K562 (cell line): Measurements from ENCODE around the gene TXLNB. TPM values are rescaled to one million over a fixed set of nuclear protein-coding genes. Genes with fewer than 3 reads are reported as not detected.
A peak's percentile ranks its signal among the peaks of the same experiment; 100 is the strongest.

Experiments
- ATAC-seq: fragments of 200-7000 bp; cut with Tn5 transposase; 3 replicates; pipeline ENCODE4 v1.9.1; 2020; ENCODE audit warnings: moderate library complexity
- Bru-seq: library from RNA; stranded (reverse); fragments of 400-500 nt; gene quantifications from one replicate; lab custom pipeline; 2021; lab: Mats Ljungman, UMichigan
- BruChase-seq, 2 experiments: library from RNA; stranded (reverse); fragments of 400-500 nt; gene quantifications; one replicate each; lab custom pipeline; 2021; lab: Mats Ljungman, UMichigan
- BruUV-seq: library from RNA; stranded (reverse); fragments of 400-500 nt; replicated peaks from 2 replicates; lab custom pipeline; 2021; lab: Mats Ljungman, UMichigan
- CTCF ChIA-PET: fragments of 300-600 bp; formaldehyde crosslinking; extraction: SDS; loops from one replicate; lab custom pipeline; 2021; ENCODE audit warnings: low intra/inter-chr PET ratio; lab: Yijun Ruan, JAX
- POLR2A ChIA-PET: fragments of 300-600, 350-650 bp; sonication (Branson Sonifier 250); formaldehyde crosslinking; extraction: SDS; loops from one replicate; lab custom pipeline; 2021; ENCODE audit warnings: antibody characterized with exemption, inconsistent platforms; lab: Yijun Ruan, JAX
- DNase-seq, 4 experiments: peaks; one replicate each; pipeline versions ENCODE4 v3.0.0 to v3.0.0-alpha.2; 2011 to 2018; ENCODE audit warnings: low spot score in 3 of 4, mixed read lengths in 3 of 4; ENCODE audit errors: extremely low read depth in 1 of 4
- FAIRE-seq: peaks from 2 replicates; lab custom pipeline; 2011; peaks lifted over from hg19 to GRCh38; lab: Jason Lieb, UNC
- H2AFZ ChIP-seq: 2 replicates; pipeline ENCODE4 v1.6.0; 2011; ENCODE audit warnings: low read depth, low read length, control low read depth, inconsistent platforms
- H3K27ac ChIP-seq: fragments of 200-600 bp; 3 replicates; pipeline ENCODE4 v1.8.0; 2011; ENCODE audit warnings: low read depth, mild to moderate bottlenecking, control low read depth, inconsistent platforms, low read length, moderate library complexity, mixed read lengths; ENCODE audit errors: extremely low read depth
- H3K27me3 ChIP-seq, 2 experiments: fragments of 300-600 bp in 1 of 2; 2 replicates in 1 of 2; 3 replicates in 1 of 2; pipeline versions ENCODE4 v1.6.0 to v1.8.0; 2011; ENCODE audit warnings: inconsistent platforms in 2 of 2, low read length in 2 of 2, mild to moderate bottlenecking in 1 of 2, mixed read lengths in 1 of 2, moderate library complexity in 1 of 2; ENCODE audit not compliant: control insufficient read depth in 2 of 2, insufficient read depth in 2 of 2
- H3K36me3 ChIP-seq: fragments of 300-600 bp; 3 replicates; pipeline ENCODE4 v1.8.0; 2011; ENCODE audit warnings: mild to moderate bottlenecking, low read length, inconsistent platforms; ENCODE audit not compliant: control insufficient read depth, insufficient read depth
- H3K4me1 ChIP-seq, 2 experiments: fragments of 200-600 bp in 1 of 2; replicated peaks in 1 of 2; 2 replicates in 1 of 2; 3 replicates in 1 of 2; pipeline versions ENCODE4 v1.5.1 to v1.8.0; 2011; ENCODE audit warnings: inconsistent platforms in 2 of 2, low read length in 2 of 2, mild to moderate bottlenecking in 1 of 2, mixed read lengths in 1 of 2, moderate library complexity in 1 of 2; ENCODE audit not compliant: control insufficient read depth in 2 of 2, insufficient read depth in 2 of 2
- H3K4me2 ChIP-seq: 2 replicates; pipeline ENCODE4 v1.6.1; 2011; ENCODE audit warnings: low read length, control low read depth, inconsistent platforms, mixed read lengths; ENCODE audit not compliant: insufficient read depth
- H3K4me3 ChIP-seq: fragments of 200-600 bp; sonication (generic), shearing (Covaris generic); 2 replicates; pipeline ENCODE4 v1.5.1; 2016; ENCODE audit warnings: control low read depth, inconsistent platforms
- H3K79me2 ChIP-seq: fragments of 200-600 bp; 3 replicates; pipeline ENCODE4 v1.8.0; 2011; ENCODE audit warnings: low read length, inconsistent platforms; ENCODE audit not compliant: control insufficient read depth, insufficient read depth
- H3K9ac ChIP-seq, 2 experiments: 2 replicates each; pipeline versions ENCODE4 v1.6.0 to v1.6.1; 2011; ENCODE audit warnings: low read depth in 2 of 2, low read length in 2 of 2, control low read depth in 1 of 2, inconsistent platforms in 1 of 2, mild to moderate bottlenecking in 1 of 2, mixed read lengths in 1 of 2; ENCODE audit not compliant: insufficient read depth in 1 of 2
- H3K9me1 ChIP-seq: one replicate; pipeline ENCODE4 v1.6.0; 2011; ENCODE audit warnings: inconsistent platforms, mild to moderate bottlenecking, low read length, moderate library complexity; ENCODE audit not compliant: control insufficient read depth, insufficient read depth
- H3K9me3 ChIP-seq: replicated peaks from 2 replicates; pipeline ENCODE4 v1.5.1; 2011; ENCODE audit warnings: low read depth, low read length, inconsistent platforms; ENCODE audit not compliant: control insufficient read depth, insufficient read depth
- H4K20me1 ChIP-seq: replicated peaks from 2 replicates; pipeline ENCODE4 v1.6.1; 2011; ENCODE audit warnings: low read length, inconsistent platforms, mixed read lengths; ENCODE audit not compliant: control insufficient read depth, insufficient read depth
- EP400 ChIP-seq: fragments of 450-650 bp; IDR thresholded peaks from 2 replicates; pipeline ENCODE4 v1.6.1; 2017; ENCODE audit warnings: antibody characterized with exemption, mild to moderate bottlenecking, moderate library complexity
- ETS2 ChIP-seq: IDR thresholded peaks from 2 replicates; pipeline ENCODE4 v1.6.1; 2016; ENCODE audit warnings: borderline replicate concordance, missing genetic modification characterization, mild to moderate bottlenecking, moderate library complexity, missing compliant biosample characterization; ENCODE audit not compliant: poor library complexity, severe bottlenecking
- HDAC1 ChIP-seq, 2 experiments: fragments of 450-650 bp; IDR thresholded peaks; 2 replicates each; pipeline ENCODE4 v1.6.1; 2016 to 2017; ENCODE audit warnings: inconsistent platforms in 1 of 2, mild to moderate bottlenecking in 1 of 2, moderate library complexity in 1 of 2
- POU5F1 ChIP-seq: fragments of 150-350 bp; IDR thresholded peaks from 2 replicates; pipeline ENCODE4 v1.6.1; 2014; ENCODE audit warnings: borderline replicate concordance, low read length, low read depth, mild to moderate bottlenecking; ENCODE audit not compliant: partially characterized antibody
- SMARCA5 ChIP-seq: fragments of 450-650 bp; IDR thresholded peaks from 2 replicates; pipeline ENCODE4 v1.6.1; 2016
- WGBS: fragments of 100-300 bp; shearing (Covaris generic); methylation state at CpG from one replicate; pipeline ENCODE4 v1.1.6; 2016; ENCODE audit warnings: low coverage, mixed read lengths; ENCODE audit not compliant: insufficient coverage; ENCODE audit errors: missing lambda C conversion rate; 5-methylcytosine and 5-hydroxymethylcytosine counted together
- in situ Hi-C: fragments of 300-500 bp; cut with MboI; formaldehyde crosslinking; loops from 4 replicates; pipeline ENCODE4 v1.15.0; 2018; ENCODE audit warnings: inconsistent platforms, mixed read lengths
- intact Hi-C: fragments of 100-400 bp; cut with micrococcal nuclease; formaldehyde crosslinking; loops from 2 replicates; pipeline ENCODE4 v1.14.2; 2022
- long read RNA-seq, 3 experiments: library from polyadenylated mRNA in 2 of 3; library from RNA in 1 of 3; unstranded in 2 of 3; stranded (forward) in 1 of 3; transcript quantifications; one replicate each; pipeline ENCODE4 v2.0.0, GENCODE V29; 2019 to 2022
- polyA minus RNA-seq, 3 experiments: library from RNA; depleted of rRNA, polyadenylated mRNA; stranded (reverse); fragments of >200 nt; gene quantifications; 2 replicates each; pipeline ENCODE4 v1.2.3, GENCODE V29; 2011
- polyA plus RNA-seq, 8 experiments: library from polyadenylated mRNA; depleted of rRNA in 4 of 8; stranded (reverse) in 5 of 8; unstranded in 3 of 8; fragments of >200 nt; fragmentation: Nextera tagmentation in 2 of 8; fragmentation: Illumina TruSeq in 1 of 8; extraction: Ambion mirVana in 2 of 8; extraction: Trizol in 1 of 8; gene quantifications; 2 replicates each; pipeline versions ENCODE4 v1.2.1 to v1.2.3, GENCODE V29; 2011 to 2014; ENCODE audit warnings: inconsistent platforms in 1 of 8, missing spikeins in 1 of 8
- total RNA-seq, 7 experiments: library from RNA; depleted of rRNA in 6 of 7; stranded (reverse); fragments of >200 nt in 6 of 7; fragmentation: Illumina TruSeq in 2 of 7; extraction: Trizol in 2 of 7; gene quantifications; 2 replicates each; pipeline versions ENCODE4 v1.2.1 to v1.2.3, GENCODE V29; 2011 to 2021; ENCODE audit warnings: low replicate concordance in 1 of 7

Gene TXLNB
- not detected in 2 replicates for total RNA-seq (2011; cell fraction: chromatin; rRNA removed; ENCODE audit: low replicate concordance)
- not detected in 2 replicates for total RNA-seq (2011; cell fraction: nucleolus; rRNA removed)
- total RNA-seq (2011; cell fraction: nucleoplasm; rRNA removed): not detected in 2 replicates
- total RNA-seq (2014; rRNA removed) (not detected in 2 replicates), total RNA-seq (2014; rRNA removed; fragmentation: Illumina TruSeq; extraction: Trizol) (not detected in 2 replicates), total RNA-seq (2015; rRNA removed; fragmentation: Illumina TruSeq; extraction: Trizol) (not detected in 2 replicates), total RNA-seq (2021) (not detected in 2 replicates), polyA plus RNA-seq (2011; rRNA removed) (not detected in 2 replicates), polyA plus RNA-seq (2014; fragmentation: Illumina TruSeq; extraction: Trizol) (not detected in 2 replicates), polyA plus RNA-seq (2014; fragmentation: Nextera tagmentation; extraction: Ambion mirVana) (not detected), polyA plus RNA-seq (2014; rRNA removed) (not detected in 2 replicates), polyA minus RNA-seq (2011; rRNA and poly(A)+ RNA removed) (not detected in 2 replicates), Bru-seq, nascent RNA (not detected), BruChase-seq, experiment 1, labeled RNA remaining after a 2-hour chase (percentile 3 among the genes with signal in this experiment), BruChase-seq, experiment 2, labeled RNA remaining after a 6-hour chase (not detected)
- polyA plus RNA-seq (2011; cell fraction: cytosol; rRNA removed): not detected in 2 replicates
- not detected in 2 replicates for polyA plus RNA-seq (2011; cell fraction: nucleus; rRNA removed)
- polyA plus RNA-seq (2012): not detected in 2 replicates
- not detected in 2 replicates for polyA minus RNA-seq (2011; cell fraction: cytosol; rRNA and poly(A)+ RNA removed)
- polyA minus RNA-seq (2011; cell fraction: nucleus; rRNA and poly(A)+ RNA removed): not detected in 2 replicates
- long read RNA-seq, experiment 1: 0 reads
- long read RNA-seq, experiment 2: 0 reads
- long read RNA-seq, experiment 3: 0 reads

GRCh38 chr6:139291813-139292619 is at the start of gene TXLNB:
TXLNB (minus strand) TSS chr6:139291998; CDS start chr6:139288899, 3,099 bp downstream.
- Histone ChIP-seq H3K36me3 (no peaks in the 10 kb centered on the region), H3K4me1 (no peaks in the 10 kb centered on the region), H3K27me3 (peaks cover 8 to 24% of the 10 kb centered on the region in 2 experiments; a peak in 4 of 5 replicates), H4K20me1 (no peaks in the 10 kb centered on the region), H3K4me2 (no peak within 1 kb of the TSS), H3K79me2 (no peaks in the 10 kb centered on the region), H3K4me3 (no peak within 1 kb of the TSS), H3K9ac (no peak within 1 kb of the TSS), H3K27ac (no peak within 1 kb of the TSS), H2AFZ (no peak within 1 kb of the TSS), H3K9me1 (no peaks in the 10 kb centered on the region), H3K9me3 (no peaks in the 10 kb centered on the region)
- in situ Hi-C loops (no loop called here), intact Hi-C loops (no loop called here)
- no peak for TF ChIP-seq ETS2
- no peak for TF ChIP-seq EP400
- no peak for TF ChIP-seq HDAC1 (IDR thresholded peaks at IDR 0.05)
- no peak for TF ChIP-seq SMARCA5
- TF ChIP-seq POU5F1: no peak
- FAIRE-seq (no peak), ATAC-seq (no peak; the same call in 2 of the 3 replicates), DNase-seq (no peak)
- ChIA-PET CTCF (no interaction called here), POLR2A (interaction anchor here (0.6 to 1.6 kb wide), 3 partner anchors 12 to 111 kb away, joined by 3 to 4 read pairs (median 4); no protein-coding TSS in a partner anchor)
- no TSS peak for BruUV-seq
- under 1% methylated on average over 12 of the region's 13 CpGs for WGBS
